ENCODE measurements around the gene ARHGAP12.
A peak's percentile ranks its signal among the peaks of the same experiment; 100 is the strongest.

ARHGAP12 gene

DNA sequence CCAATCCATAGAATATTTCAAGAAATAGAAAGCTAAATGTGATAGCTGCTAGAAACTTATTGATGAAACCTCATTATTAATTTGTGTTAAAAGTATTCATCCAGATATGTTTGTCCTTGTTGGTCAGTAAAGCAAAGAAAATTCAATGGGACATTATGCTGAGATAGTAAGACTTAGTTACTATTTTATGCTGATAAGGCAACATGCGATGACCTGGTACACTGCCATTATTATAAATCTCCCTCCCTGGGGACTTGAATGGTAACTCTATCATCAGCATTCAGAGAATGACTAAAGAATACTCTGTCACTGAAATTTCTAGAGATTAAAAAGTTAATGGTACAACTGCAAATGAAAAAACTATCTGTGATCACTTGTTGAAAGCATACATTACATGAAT, 54.9 kb downstream of the ARHGAP12 start:
- no peak for DNase-seq

GRCh38 chr10:31871266-31872065, 57.2 kb downstream of the ARHGAP12 start:
- DNase-seq: no peak

DNA sequence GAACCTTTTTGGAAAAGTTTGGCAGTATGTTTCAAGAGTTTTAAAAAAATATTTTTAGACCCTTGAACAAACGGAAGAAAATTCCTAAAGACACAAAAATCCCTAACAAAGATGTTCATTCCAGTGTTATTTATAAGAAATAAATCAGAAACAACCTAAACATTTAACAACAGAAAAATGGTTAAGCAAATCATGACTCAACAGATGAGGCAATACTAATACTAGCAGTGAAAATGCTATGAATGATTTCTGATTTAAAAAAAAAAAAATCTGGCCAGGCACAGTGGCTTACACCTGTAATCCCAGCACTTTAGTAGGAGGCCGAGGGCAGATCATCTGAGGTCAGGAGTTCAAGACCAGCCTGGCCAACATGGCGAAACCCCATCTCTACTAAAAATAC, 61.0 kb downstream of the ARHGAP12 start:
- DNase-seq: peak; percentile 29

GRCh38 chr10:31866118-31866670, 62.4 kb downstream of the ARHGAP12 start:
- no peak for DNase-seq

DNA sequence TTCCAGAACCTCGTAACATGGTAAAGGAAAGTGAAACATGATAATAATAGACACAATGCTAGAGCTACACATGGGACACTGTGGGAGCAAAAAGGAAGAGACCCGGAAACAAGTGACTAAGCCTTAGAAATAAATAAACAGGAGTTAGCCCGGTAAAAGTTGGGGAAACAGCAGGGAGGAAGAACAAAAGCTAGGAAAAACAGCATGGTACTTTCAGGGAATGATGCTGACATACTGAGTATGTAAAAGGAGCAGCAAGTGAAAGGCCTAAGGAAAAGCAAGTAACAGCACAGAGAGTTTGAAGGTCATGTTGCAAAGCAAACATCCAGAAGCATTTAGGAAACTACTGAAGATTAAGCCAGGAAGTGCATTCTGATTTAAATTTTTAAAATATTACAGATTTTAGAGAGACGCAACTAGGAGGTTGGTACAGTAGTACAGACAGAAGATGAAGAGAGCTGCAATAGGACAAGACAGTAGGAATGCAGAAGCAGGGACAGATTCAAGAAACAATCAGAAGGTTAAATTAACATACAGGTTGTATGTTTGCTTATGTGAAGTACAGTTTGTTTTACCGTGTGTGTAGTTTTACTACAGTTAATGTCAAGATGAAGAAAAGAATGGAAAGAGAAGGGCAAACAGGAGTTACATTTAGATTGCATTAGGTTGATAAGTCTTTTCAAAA, 63.7 kb downstream of the ARHGAP12 start:
- no peak for DNase-seq

GRCh38 chr10:31855033-31855432, 73.6 kb downstream of the ARHGAP12 start:
- DNase-seq: no peak

DNA sequence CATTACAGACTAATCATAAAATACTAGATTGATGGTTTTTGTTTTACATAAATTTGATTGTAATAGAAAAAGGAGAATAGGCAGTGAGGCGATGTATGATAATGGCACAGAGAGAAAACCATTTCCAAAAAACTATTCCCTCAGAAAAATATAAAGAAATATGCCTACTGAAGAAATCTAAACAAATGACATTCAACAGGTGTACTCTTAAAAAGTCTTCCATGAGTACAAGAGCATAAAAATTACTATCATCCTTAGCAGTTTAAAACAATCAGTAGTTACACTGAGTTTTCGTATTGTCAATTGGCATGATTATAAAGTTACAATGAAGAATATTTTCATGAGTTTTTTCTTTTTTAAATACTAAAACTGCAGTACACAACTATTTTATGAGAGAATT, 75.0 kb downstream of the ARHGAP12 start:
- no peak for DNase-seq

DNA sequence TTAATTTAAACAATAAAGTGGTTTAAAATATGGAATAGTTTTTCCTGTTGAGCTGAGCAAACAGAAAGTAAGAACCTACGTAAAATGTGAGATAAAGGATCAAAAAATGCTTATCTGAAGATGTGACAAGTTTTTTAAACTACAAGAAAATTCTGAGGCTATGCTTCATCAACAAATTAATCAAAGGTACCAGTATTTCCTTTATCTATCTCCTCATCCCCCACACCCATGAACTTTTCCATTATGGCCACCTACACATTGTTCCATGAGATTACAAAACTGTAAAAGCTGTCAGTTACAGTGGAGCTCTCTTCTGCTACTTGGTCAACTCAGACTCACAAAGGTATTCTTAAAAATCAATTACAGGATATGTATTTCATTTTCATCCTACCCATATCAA, 77.4 kb downstream of the ARHGAP12 start:
- no peak for DNase-seq

- DNase-seq: no peak
Observed at GRCh38 chr10:31847515-31847914, 81.1 kb downstream of the ARHGAP12 start.

- DNase-seq: no peak
Observed at GRCh38 chr10:31838709-31839108, 89.9 kb downstream of the ARHGAP12 start.

DNA sequence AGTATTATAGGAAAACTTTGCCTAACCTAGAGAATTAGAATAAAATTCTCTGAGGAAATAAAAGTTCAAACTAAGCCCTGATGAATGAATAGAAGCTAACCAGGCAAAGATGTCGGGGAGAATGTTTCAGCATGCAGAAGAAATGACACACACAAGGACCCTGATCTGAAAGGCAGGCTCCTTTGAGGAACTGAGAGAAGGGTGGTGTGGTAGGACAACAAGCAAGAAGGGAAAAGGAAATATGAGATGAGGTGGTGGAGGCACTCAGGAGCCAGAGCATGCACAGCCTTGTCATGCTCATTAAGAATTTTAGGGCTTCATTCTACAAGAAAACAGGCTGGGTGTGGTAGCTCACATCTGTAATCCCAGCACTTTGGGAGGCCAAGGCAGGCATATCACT, 90.6 kb downstream of the ARHGAP12 start:
- DNase-seq: no peak

GRCh38 chr10:31836569-31837406, 91.8 kb downstream of the ARHGAP12 start:
- peak; percentile 30 for DNase-seq

GRCh38 chr10:31833753-31834152, 94.9 kb downstream of the ARHGAP12 start:
- no peak for DNase-seq

- no peak for DNase-seq
Observed at GRCh38 chr10:31832261-31832660, 96.4 kb downstream of the ARHGAP12 start.

DNA sequence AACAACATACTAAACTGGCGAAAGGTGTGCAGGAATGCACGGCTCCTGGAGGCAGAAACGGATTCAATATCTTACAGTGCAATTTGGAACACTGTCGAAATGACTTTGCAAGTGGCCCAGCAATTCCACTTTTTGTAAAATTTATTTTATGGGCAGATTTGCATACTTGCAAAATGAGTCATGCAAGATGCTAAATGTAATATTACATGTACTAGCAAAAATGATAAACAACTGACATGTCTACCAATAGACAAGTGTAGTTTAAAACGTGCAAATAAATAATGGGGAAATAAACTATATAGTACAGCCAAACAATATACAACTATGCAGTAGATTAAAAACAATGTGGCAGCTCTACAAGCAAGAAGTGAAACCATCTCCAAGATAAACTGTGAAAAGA, 97.7 kb downstream of the ARHGAP12 start:
- DNase-seq: peak; percentile 56

DNA sequence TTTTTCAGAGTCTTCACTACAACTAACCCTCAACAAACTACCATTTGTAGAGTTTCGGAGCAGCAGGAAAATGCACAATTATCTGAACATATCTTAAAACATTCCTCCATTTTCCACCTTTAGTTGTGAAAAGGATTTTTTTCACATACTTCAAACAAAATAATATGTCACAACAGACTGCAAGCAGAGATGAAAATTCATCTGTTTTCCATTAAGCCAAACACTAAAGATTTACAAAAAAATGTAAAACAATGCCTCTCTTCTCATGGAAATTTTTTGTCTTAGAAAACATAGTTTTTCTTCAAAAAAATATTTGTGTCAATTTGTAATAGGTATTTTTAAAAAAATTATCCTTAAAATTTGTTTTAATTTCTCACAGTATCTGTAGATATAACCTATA, 98.9 kb downstream of the ARHGAP12 start:
- DNase-seq: no peak

DNA sequence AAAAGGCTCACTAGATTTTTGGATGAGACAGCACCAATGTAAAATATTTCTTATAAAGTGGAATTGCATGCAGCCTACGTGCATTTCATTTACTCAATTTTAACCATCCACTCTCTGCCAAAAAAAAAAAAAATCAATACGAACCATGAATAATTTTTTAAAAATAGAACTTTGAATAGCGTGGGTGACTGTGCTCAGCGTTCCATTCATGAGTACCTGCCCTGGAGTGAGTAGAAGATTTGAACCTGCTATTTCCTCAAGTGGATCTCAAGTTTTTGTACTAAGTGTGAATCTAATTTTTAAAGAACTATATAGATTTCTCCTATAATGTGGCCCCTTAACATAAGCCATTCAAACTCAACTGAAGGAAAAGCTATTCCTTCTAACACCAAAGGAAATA, 105.3 kb downstream of the ARHGAP12 start:
- no peak for DNase-seq

DNA sequence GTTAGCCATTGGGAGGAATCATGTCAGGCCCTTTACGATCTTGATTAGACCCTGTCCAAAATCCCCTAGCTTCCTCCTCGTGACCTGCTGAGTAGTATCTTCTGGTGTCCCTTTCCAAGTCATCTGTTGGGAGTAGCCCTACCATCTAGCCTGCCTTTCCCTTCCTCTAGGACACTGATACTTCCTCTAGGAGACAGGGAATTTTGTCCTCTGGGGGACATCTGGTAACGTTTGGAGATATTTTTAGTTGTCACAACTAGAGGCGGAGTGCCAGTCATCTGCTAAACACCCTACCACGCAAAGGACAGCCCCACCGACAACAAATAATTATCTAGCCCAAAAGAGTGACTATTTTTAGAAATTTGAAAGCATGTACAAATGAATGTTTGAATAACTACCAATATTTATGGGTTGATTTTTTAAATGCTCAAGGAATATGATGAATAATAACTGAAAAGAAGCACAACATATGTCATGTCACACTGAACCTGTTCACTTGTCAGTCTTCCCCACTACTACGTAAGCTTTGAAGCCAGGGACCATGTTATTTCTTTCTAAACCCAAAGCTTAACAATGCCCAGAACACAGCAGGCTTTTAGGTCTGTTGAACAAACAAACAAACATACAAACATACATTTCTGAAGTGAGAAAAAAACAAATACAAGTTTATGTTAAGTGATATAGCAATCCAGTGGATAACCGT, 105.9 kb downstream of the ARHGAP12 start:
- DNase-seq: no peak

DNA sequence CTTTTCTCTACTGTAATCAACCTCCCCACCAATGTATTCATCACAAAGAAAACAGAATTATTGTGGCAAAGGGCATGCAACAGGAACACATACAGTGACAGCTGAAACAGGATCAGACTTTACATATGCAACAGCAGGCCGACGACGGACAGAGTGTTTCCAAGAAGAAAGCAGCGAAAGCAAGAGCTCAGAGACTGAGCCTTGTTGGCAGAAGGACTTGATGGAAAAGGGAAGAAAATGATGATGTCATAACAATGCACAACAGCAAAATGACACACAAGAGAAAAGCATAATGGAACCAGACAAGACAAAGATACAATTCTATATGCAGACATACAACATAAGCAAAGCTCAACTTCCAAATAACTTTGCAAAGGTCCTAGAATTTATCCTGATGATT, 106.5 kb downstream of the ARHGAP12 start:
- DNase-seq: peak; percentile 30

DNA sequence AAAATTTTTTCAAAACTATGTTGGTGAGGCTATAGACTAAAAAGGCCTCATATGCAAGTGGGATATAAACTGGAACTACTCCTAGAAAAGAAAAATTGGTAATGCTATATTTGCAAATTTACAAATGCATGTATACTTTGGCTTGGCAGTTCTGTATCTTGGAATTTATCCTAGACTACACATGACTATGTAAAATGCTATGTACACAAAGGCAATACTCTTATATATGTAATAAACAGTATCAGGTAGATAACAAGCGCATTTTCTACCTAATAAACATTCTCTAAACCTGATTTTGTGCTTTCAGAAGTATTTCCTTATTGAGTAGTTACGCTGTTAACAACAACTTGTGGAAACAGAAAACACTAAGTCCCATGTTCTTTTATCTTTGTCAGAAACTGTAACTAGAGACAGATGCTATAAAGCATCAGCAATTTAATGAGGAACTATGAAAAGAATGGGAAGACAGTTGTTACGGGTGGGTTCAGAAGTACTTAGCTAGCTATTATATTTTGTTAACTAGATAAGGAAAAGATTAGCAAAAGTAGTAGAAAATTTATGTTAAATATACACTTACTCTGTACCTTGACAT, 107.8 kb downstream of the ARHGAP12 start:
- peak; percentile 19 for DNase-seq

GRCh38 chr10:31820096-31820495, 108.5 kb downstream of the ARHGAP12 start:
- DNase-seq: peak; percentile 56

GRCh38 chr10:31819391-31819820, 109.2 kb downstream of the ARHGAP12 start:
- DNase-seq: peak; percentile 73

All from fibroblast of skin of right biceps (primary cell).